Measurements from ENCODE around the gene ACTG1.

DNA sequence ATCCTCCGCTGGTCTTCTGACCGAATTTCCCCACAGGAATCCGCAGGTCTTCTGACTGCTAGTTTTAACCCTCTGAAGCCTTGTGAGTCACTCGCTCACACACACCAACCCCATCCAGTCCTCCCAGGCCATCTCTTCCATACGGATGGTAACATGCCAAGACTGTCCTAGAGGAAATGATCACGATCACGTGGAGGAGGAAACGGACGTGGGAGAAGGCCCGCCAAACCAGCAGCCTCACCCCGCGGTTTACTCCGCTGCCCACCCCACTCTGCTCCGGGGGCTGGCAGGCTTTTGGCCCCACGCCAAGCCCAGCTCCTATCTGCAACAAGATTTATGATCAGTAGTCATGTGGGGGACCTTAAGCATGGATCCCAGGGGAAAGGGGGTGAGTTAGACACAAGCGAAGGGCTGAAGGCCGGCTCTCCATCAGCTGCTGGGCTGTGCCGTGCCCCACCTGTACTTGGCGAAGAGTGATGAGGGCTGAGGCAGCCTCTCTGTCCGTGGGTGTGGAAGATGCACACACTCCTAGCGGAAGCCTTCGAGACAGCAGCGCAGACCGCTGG lies 41.1 kb upstream of the ACTG1 start:
- no peak for TF ChIP-seq POLR2A (IDR thresholded peaks at IDR 0.05)
- no peak for TF ChIP-seq CTCF (IDR thresholded peaks at IDR 0.05)
